ENCODE results near the gene USP48.

Gene USP48

GRCh38 chr1:21638531-21639341 lies 144.2 kb downstream of the USP48 start (continued):
- TF ChIP-seq ZBTB26 (tag by site-specific recombination; optimal IDR thresholded peaks at IDR 0.05) (no peak), ZFP37 (tag by site-specific recombination; IDR thresholded peaks at IDR 0.05) (peak; percentile 58; the same call in 1 of the 2 replicates), ZFP41 (tag by site-specific recombination; IDR thresholded peaks at IDR 0.05; ENCODE audit: borderline replicate concordance) (no peak), ZBTB49 (tag by site-specific recombination; IDR thresholded peaks at IDR 0.05; ENCODE audit: low read depth) (no peak), KLF16 (tag by site-specific recombination; IDR thresholded peaks at IDR 0.05) (no peak), SP2 (tag by site-specific recombination; IDR thresholded peaks at IDR 0.05) (no peak), ZNF792 (tag by site-specific recombination; IDR thresholded peaks at IDR 0.05) (no peak), ZBTB1 (tag by site-specific recombination; IDR thresholded peaks at IDR 0.05) (no peak), ZNF514 (tag by site-specific recombination; IDR thresholded peaks at IDR 0.05) (no peak), ZNF629 (tag by site-specific recombination; IDR thresholded peaks at IDR 0.05) (peak; percentile 92), ZBTB6 (tag by site-specific recombination; IDR thresholded peaks at IDR 0.05) (no peak), ZNF677 (tag by site-specific recombination; IDR thresholded peaks at IDR 0.05) (no peak), PRDM6 (tag by site-specific recombination; IDR thresholded peaks at IDR 0.05) (no peak; the same call in 1 of the 2 replicates)
- TF ChIP-seq, protein P1, sequence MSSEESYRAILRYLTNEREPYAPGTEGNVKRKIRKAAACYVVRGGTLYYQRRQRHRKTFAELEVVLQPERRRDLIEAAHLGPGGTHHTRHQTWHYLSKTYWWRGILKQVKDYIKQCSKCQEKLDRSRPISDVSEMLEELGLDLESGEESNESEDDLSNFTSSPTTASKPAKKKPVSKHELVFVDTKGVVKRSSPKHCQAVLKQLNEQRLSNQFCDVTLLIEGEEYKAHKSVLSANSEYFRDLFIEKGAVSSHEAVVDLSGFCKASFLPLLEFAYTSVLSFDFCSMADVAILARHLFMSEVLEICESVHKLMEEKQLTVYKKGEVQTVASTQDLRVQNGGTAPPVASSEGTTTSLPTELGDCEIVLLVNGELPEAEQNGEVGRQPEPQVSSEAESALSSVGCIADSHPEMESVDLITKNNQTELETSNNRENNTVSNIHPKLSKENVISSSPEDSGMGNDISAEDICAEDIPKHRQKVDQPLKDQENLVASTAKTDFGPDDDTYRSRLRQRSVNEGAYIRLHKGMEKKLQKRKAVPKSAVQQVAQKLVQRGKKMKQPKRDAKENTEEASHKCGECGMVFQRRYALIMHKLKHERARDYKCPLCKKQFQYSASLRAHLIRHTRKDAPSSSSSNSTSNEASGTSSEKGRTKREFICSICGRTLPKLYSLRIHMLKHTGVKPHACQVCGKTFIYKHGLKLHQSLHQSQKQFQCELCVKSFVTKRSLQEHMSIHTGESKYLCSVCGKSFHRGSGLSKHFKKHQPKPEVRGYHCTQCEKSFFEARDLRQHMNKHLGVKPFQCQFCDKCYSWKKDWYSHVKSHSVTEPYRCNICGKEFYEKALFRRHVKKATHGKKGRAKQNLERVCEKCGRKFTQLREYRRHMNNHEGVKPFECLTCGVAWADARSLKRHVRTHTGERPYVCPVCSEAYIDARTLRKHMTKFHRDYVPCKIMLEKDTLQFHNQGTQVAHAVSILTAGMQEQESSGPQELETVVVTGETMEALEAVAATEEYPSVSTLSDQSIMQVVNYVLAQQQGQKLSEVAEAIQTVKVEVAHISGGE (tag by site-specific recombination; conservative IDR thresholded peaks at IDR 0.05; ENCODE audit: low read depth) = no peak
- TF ChIP-seq, protein P2, sequence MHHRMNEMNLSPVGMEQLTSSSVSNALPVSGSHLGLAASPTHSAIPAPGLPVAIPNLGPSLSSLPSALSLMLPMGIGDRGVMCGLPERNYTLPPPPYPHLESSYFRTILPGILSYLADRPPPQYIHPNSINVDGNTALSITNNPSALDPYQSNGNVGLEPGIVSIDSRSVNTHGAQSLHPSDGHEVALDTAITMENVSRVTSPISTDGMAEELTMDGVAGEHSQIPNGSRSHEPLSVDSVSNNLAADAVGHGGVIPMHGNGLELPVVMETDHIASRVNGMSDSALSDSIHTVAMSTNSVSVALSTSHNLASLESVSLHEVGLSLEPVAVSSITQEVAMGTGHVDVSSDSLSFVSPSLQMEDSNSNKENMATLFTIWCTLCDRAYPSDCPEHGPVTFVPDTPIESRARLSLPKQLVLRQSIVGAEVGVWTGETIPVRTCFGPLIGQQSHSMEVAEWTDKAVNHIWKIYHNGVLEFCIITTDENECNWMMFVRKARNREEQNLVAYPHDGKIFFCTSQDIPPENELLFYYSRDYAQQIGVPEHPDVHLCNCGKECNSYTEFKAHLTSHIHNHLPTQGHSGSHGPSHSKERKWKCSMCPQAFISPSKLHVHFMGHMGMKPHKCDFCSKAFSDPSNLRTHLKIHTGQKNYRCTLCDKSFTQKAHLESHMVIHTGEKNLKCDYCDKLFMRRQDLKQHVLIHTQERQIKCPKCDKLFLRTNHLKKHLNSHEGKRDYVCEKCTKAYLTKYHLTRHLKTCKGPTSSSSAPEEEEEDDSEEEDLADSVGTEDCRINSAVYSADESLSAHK (tag by site-specific recombination; IDR thresholded peaks at IDR 0.05) = no peak
- TF ChIP-seq, protein P3, sequence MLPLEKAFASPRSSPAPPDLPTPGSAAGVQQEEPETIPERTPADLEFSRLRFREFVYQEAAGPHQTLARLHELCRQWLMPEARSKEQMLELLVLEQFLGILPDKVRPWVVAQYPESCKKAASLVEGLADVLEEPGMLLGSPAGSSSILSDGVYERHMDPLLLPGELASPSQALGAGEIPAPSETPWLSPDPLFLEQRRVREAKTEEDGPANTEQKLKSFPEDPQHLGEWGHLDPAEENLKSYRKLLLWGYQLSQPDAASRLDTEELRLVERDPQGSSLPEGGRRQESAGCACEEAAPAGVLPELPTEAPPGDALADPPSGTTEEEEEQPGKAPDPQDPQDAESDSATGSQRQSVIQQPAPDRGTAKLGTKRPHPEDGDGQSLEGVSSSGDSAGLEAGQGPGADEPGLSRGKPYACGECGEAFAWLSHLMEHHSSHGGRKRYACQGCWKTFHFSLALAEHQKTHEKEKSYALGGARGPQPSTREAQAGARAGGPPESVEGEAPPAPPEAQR (tag by site-specific recombination; IDR thresholded peaks at IDR 0.05) = no peak
- TF ChIP-seq, protein P4, sequence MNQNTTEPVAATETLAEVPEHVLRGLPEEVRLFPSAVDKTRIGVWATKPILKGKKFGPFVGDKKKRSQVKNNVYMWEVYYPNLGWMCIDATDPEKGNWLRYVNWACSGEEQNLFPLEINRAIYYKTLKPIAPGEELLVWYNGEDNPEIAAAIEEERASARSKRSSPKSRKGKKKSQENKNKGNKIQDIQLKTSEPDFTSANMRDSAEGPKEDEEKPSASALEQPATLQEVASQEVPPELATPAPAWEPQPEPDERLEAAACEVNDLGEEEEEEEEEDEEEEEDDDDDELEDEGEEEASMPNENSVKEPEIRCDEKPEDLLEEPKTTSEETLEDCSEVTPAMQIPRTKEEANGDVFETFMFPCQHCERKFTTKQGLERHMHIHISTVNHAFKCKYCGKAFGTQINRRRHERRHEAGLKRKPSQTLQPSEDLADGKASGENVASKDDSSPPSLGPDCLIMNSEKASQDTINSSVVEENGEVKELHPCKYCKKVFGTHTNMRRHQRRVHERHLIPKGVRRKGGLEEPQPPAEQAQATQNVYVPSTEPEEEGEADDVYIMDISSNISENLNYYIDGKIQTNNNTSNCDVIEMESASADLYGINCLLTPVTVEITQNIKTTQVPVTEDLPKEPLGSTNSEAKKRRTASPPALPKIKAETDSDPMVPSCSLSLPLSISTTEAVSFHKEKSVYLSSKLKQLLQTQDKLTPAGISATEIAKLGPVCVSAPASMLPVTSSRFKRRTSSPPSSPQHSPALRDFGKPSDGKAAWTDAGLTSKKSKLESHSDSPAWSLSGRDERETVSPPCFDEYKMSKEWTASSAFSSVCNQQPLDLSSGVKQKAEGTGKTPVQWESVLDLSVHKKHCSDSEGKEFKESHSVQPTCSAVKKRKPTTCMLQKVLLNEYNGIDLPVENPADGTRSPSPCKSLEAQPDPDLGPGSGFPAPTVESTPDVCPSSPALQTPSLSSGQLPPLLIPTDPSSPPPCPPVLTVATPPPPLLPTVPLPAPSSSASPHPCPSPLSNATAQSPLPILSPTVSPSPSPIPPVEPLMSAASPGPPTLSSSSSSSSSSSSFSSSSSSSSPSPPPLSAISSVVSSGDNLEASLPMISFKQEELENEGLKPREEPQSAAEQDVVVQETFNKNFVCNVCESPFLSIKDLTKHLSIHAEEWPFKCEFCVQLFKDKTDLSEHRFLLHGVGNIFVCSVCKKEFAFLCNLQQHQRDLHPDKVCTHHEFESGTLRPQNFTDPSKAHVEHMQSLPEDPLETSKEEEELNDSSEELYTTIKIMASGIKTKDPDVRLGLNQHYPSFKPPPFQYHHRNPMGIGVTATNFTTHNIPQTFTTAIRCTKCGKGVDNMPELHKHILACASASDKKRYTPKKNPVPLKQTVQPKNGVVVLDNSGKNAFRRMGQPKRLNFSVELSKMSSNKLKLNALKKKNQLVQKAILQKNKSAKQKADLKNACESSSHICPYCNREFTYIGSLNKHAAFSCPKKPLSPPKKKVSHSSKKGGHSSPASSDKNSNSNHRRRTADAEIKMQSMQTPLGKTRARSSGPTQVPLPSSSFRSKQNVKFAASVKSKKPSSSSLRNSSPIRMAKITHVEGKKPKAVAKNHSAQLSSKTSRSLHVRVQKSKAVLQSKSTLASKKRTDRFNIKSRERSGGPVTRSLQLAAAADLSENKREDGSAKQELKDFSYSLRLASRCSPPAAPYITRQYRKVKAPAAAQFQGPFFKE (tag by site-specific recombination; IDR thresholded peaks at IDR 0.05; ENCODE audit: borderline replicate concordance) = no peak
